ENCODE results near the gene SOX15. TPM values are rescaled to one million over a fixed set of nuclear protein-coding genes. Genes with fewer than 3 reads are reported as not detected.

SOX15 gene
- total and polyA plus RNA-seq, 7 donors: 0.11 to 0.71 (median 0.20) TPM

- intact Hi-C loops (cut with DNase I): no loop called here
- DNase-seq (no peak), ATAC-seq (no peak)
- Histone ChIP-seq H3K27ac (peak overlapping the region; percentile 89), H3K4me1 (peaks cover 58% of the 10 kb centered on the region), H3K4me3 (no peak overlapping the region), H3K36me3 (ENCODE audit: insufficient read depth in 1 of 2, low read depth in 1 of 2) (peaks cover 16 to 53% of the 10 kb centered on the region in 2 donors), H3K9me3 (no peaks in the 10 kb centered on the region), H3K27me3 (ENCODE audit: insufficient read depth in 3 of 3, low read length in 2 of 3) (no peaks in the 10 kb centered on the region)
- no peak for TF ChIP-seq CTCF (IDR thresholded peaks at IDR 0.05)
- 73 to 81% (median 74%) methylated on average over 17 of the region's 17 CpGs for WGBS, 3 donors
These were observed 12.3 kb downstream of the SOX15 start for GRCh38 chr17:7577327-7578199.

DNA sequence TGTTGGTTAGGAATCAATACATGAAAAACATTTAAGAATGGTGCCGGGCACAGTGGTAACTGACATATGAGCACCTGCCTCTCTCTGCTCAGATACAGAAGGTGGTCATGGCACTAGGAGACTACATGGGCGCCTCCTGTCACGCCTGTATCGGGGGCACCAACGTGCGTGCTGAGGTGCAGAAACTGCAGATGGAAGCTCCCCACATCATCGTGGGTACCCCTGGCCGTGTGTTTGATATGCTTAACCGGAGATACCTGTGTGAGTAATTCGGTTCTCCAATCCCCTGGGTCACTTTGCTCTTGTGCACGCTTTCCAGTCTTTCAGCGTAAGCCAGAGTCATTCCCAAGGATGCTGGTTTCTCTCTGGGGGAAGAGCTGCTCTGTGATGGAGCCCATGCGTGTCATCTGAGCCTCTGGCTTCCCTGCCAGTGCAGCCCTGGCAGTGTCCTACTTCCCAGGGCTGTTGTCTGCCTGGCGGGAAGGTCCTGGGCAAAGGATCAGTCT lies 13.4 kb downstream of the SOX15 start:
- Histone ChIP-seq H3K27ac (peak overlapping the region; percentile 89), H3K27me3 (ENCODE audit: insufficient read depth in 3 of 3, low read length in 2 of 3) (no peaks in the 10 kb centered on the region), H3K36me3 (ENCODE audit: insufficient read depth in 1 of 2, low read depth in 1 of 2) (peaks cover 16 to 54% of the 10 kb centered on the region in 2 donors), H3K4me1 (peaks cover 50% of the 10 kb centered on the region), H3K9me3 (no peaks in the 10 kb centered on the region), H3K4me3 (peak overlapping the region; percentile 24)
- ATAC-seq (no peak), DNase-seq (no peak)
- WGBS, 3 donors: 58 to 82% (median 59%) methylated on average over 14 of the region's 14 CpGs
- intact Hi-C loops (cut with DNase I): no loop called here
- no peak for TF ChIP-seq CTCF (IDR thresholded peaks at IDR 0.05)

- no peak for ATAC-seq
- no peaks in the 10 kb centered on the region for H3K27me3 ChIP-seq (ENCODE audit: insufficient read depth in 3 of 3, low read length in 2 of 3)
- no peak for DNase-seq
- peak overlapping the region; percentile 100 for H3K4me3 ChIP-seq
- peaks cover 48% of the 10 kb centered on the region for H3K4me1 ChIP-seq
- no peak for TF ChIP-seq CTCF (IDR thresholded peaks at IDR 0.05)
- H3K36me3 ChIP-seq (ENCODE audit: insufficient read depth in 1 of 2, low read depth in 1 of 2): peaks cover 16 to 59% of the 10 kb centered on the region in 2 donors
- intact Hi-C loops (cut with DNase I): no loop called here
- H3K9me3 ChIP-seq: no peaks in the 10 kb centered on the region
- peak overlapping the region; percentile 100 for H3K27ac ChIP-seq
- WGBS, 3 donors: 65 to 79% (median 70%) methylated on average over 7 of the region's 7 CpGs
These were observed 13.9 kb downstream of the SOX15 start for GRCh38 chr17:7575959-7576358.

- Histone ChIP-seq H3K9me3 (no peaks in the 10 kb centered on the region), H3K27ac (peak overlapping the region; percentile 100), H3K36me3 (ENCODE audit: insufficient read depth in 1 of 2, low read depth in 1 of 2) (peaks cover 16 to 64% of the 10 kb centered on the region in 2 donors), H3K27me3 (ENCODE audit: insufficient read depth in 3 of 3, low read length in 2 of 3) (no peaks in the 10 kb centered on the region), H3K4me1 (peaks cover 47% of the 10 kb centered on the region), H3K4me3 (peak overlapping the region; percentile 100)
- 17 to 52% (median 36%) methylated on average over 1 of the region's 1 CpG for WGBS, 3 donors
- no peak for TF ChIP-seq CTCF (IDR thresholded peaks at IDR 0.05)
- ATAC-seq (no peak), DNase-seq (no peak)
- intact Hi-C loops (cut with DNase I): no loop called here
These were observed 14.4 kb downstream of the SOX15 start for GRCh38 chr17:7575481-7575883.

Data from psoas muscle (tissue), 8 donors.